Small intestine (tissue), 7 donors: ENCODE results near the gene MAFF. TPM values are rescaled to one million over a fixed set of nuclear protein-coding genes. Genes with fewer than 3 reads are reported as not detected.

ENCODE experiments used
- DNase-seq, 2 donors: peaks; one replicate each; pipeline versions ENCODE4 v3.0.0 to v3.0.0-alpha.2; 2013
- FAIRE-seq: peaks from 2 replicates; lab custom pipeline; 2012; peaks lifted over from hg19 to GRCh38; lab: Jason Lieb, UNC
- H3K27ac ChIP-seq, 3 donors: one replicate each; pipeline ENCODE4 v1.5.1; 2013; ENCODE audit warnings: low read length in 2 of 3, mild to moderate bottlenecking in 2 of 3, control low read depth in 1 of 3, inconsistent platforms in 1 of 3, low read depth in 1 of 3, moderate library complexity in 1 of 3
- H3K27me3 ChIP-seq, 3 donors: one replicate each; pipeline ENCODE4 v1.6.1; 2013; ENCODE audit warnings: low read length in 3 of 3, inconsistent platforms in 1 of 3; ENCODE audit not compliant: control insufficient read depth in 3 of 3, insufficient read depth in 3 of 3
- H3K36me3 ChIP-seq, 3 donors: one replicate each; pipeline ENCODE4 v1.6.1; 2013; ENCODE audit warnings: low read length in 3 of 3, inconsistent platforms in 1 of 3, low read depth in 1 of 3, mild to moderate bottlenecking in 1 of 3, moderate library complexity in 1 of 3; ENCODE audit not compliant: control insufficient read depth in 3 of 3, insufficient read depth in 2 of 3
- H3K4me1 ChIP-seq, 3 donors: one replicate each; pipeline ENCODE4 v1.6.1; 2013; ENCODE audit warnings: low read length in 2 of 3, inconsistent platforms in 1 of 3, low read depth in 1 of 3, mild to moderate bottlenecking in 1 of 3, moderate library complexity in 1 of 3; ENCODE audit not compliant: control insufficient read depth in 3 of 3, insufficient read depth in 2 of 3
- H3K4me3 ChIP-seq, 3 donors: one replicate each; pipeline ENCODE4 v1.5.1; 2013; ENCODE audit warnings: low read length in 3 of 3, control low read depth in 1 of 3, inconsistent platforms in 1 of 3, low read depth in 1 of 3, mild to moderate bottlenecking in 1 of 3, moderate library complexity in 1 of 3
- H3K9me3 ChIP-seq, 2 donors: one replicate each; pipeline ENCODE4 v1.6.1; 2013; ENCODE audit warnings: low read depth in 1 of 2, low read length in 1 of 2; ENCODE audit not compliant: control insufficient read depth in 2 of 2, insufficient read depth in 1 of 2
- WGBS, 3 donors: extraction: QIAGEN DNeasy Blood & Tissue Kit; methylation state at CpG; one replicate each; pipeline ENCODE4 v1.1.7; 2013; 5-methylcytosine and 5-hydroxymethylcytosine counted together
- polyA plus RNA-seq, 4 donors: library from polyadenylated mRNA; stranded (reverse) in 3 of 4; unstranded in 1 of 4; fragments of 200-250 nt in 3 of 4; fragments of 120-200 nt in 1 of 4; gene quantifications; one replicate each; pipeline versions ENCODE4 v1.2.1 to v1.2.3, GENCODE V29; 2013
- donor health status: healthy with polysubstance abuse.
- donor health status: control.
- donor health status: control.
- donor health status: Bipolar disorder and iron deficiency.
- donor health status: healthy.

MAFF gene
- polyA plus RNA-seq, 4 donors = 9.6 to 26.5 (median 16.0) TPM

- FAIRE-seq (peak; percentile 15), DNase-seq (peak; percentile 99 to 100)
- H3K4me1 ChIP-seq = peaks cover 3 to 32% (median 6%) of the 10 kb centered on the region in 3 donors
- H3K27me3 ChIP-seq = no peaks in the 10 kb centered on the region
- peak within 1 kb of the TSS; percentile 77 to 96 (median 85) for H3K27ac ChIP-seq
- peak within 1 kb of the TSS; percentile 53 to 60 (median 56) for H3K4me3 ChIP-seq
- no peaks in the 10 kb centered on the region for H3K36me3 ChIP-seq
- no peaks in the 10 kb centered on the region for H3K9me3 ChIP-seq
- 0 to 1% (median 1%) methylated on average over 37 to 48 of the region's 48 CpGs for WGBS, 3 donors
These were observed 20.2 kb upstream of the MAFF start, which contains the start of gene PLA2G6 for GRCh38 chr22:38181453-38182200. Gene PLA2G6 (minus strand): TSS chr22:38181830. CDS start chr22:38169426, 12,404 bp downstream.

DNA sequence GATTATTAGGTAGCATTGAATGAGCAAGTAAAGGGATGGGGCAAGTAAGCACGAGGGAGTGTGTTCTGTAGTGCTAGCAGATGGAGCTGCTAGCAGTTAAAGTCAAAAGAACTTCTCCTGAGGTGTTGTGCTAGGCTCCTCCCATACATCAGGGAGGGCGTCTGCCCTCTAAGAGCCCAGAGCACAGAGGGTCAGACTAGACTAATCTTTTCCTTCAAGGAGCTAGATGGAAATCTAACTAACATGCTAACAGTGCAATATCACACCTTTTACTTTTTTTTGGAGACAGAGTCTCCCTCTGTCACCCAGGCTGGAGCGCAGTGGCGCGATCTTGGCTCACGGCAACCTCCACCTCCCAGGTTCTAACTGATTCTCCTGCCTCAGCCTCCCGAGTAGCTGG, 17.0 kb upstream of the MAFF start:
- Histone ChIP-seq H3K27ac (no peak overlapping the region), H3K9me3 (no peaks in the 10 kb centered on the region), H3K36me3 (no peaks in the 10 kb centered on the region), H3K27me3 (no peaks in the 10 kb centered on the region), H3K4me1 (peaks cover 3 to 27% (median 3%) of the 10 kb centered on the region in 3 donors), H3K4me3 (no peak overlapping the region)
- 79 to 83% (median 80%) methylated on average over 7 of the region's 7 CpGs for WGBS, 3 donors
- FAIRE-seq = no peak
- DNase-seq = no peak

- Histone ChIP-seq H3K36me3 (no peaks in the 10 kb centered on the region), H3K27me3 (no peaks in the 10 kb centered on the region), H3K4me1 (peaks cover 0 to 16% (median 0%) of the 10 kb centered on the region in 3 donors), H3K4me3 (no peak overlapping the region), H3K27ac (no peak overlapping the region), H3K9me3 (no peaks in the 10 kb centered on the region)
- WGBS, 3 donors = 56 to 83% (median 74%) methylated on average over 5 of the region's 5 CpGs
- FAIRE-seq (no peak), DNase-seq (no peak)
These were observed 15.4 kb upstream of the MAFF start for GRCh38 chr22:38186429-38186828.

GRCh38 chr22:38187413-38188212, 14.2 kb upstream of the MAFF start:
- Histone ChIP-seq H3K4me1 (peaks cover 0 to 24% (median 0%) of the 10 kb centered on the region in 3 donors), H3K27me3 (no peaks in the 10 kb centered on the region), H3K36me3 (no peaks in the 10 kb centered on the region), H3K4me3 (no peak overlapping the region), H3K27ac (peak overlapping the region in 1 of 3 donors; percentile 14), H3K9me3 (no peaks in the 10 kb centered on the region)
- FAIRE-seq (no peak), DNase-seq (peak in 1 of 2 donors; percentile 31)
- WGBS, 3 donors = 60 to 63% (median 61%) methylated on average over 10 of the region's 10 CpGs

- 77 to 86% (median 82%) methylated on average over 3 of the region's 3 CpGs for WGBS, 3 donors
- Histone ChIP-seq H3K4me1 (peaks cover 0 to 38% (median 0%) of the 10 kb centered on the region in 3 donors), H3K36me3 (no peaks in the 10 kb centered on the region), H3K4me3 (no peak overlapping the region), H3K27ac (no peak overlapping the region), H3K9me3 (no peaks in the 10 kb centered on the region), H3K27me3 (no peaks in the 10 kb centered on the region)
- DNase-seq (no peak), FAIRE-seq (no peak)
These were observed 12.7 kb upstream of the MAFF start for GRCh38 chr22:38189104-38189503.

DNA sequence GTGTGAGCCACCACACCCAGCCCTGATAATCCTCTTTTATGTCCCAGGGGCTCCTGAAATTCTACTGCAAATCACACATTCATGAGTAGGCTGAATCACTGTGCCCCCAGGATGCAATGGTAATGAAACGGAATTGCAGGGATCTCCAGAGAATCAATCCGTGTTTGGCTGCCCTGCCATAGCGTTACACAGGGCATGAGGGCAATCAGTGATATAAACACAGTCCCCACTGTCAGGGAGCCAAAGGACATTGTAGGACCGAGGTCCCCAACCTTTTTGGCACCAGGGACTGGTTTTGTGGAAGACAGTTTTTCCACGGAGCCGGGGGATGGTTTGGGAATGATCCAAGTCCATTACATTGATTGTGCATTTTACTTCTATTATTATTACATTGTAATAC, 11.2 kb upstream of the MAFF start:
- Histone ChIP-seq H3K27me3 (no peaks in the 10 kb centered on the region), H3K4me3 (no peak overlapping the region), H3K36me3 (no peaks in the 10 kb centered on the region), H3K9me3 (no peaks in the 10 kb centered on the region), H3K27ac (no peak overlapping the region), H3K4me1 (peaks cover 0 to 40% (median 0%) of the 10 kb centered on the region in 3 donors)
- no peak for FAIRE-seq
- no peak for DNase-seq
- 71 to 73% (median 72%) methylated on average over 6 of the region's 6 CpGs for WGBS, 3 donors

GRCh38 chr22:38191055-38191454, 10.7 kb upstream of the MAFF start:
- Histone ChIP-seq H3K36me3 (no peaks in the 10 kb centered on the region), H3K27ac (no peak overlapping the region), H3K27me3 (no peaks in the 10 kb centered on the region), H3K9me3 (no peaks in the 10 kb centered on the region), H3K4me1 (peaks cover 0 to 40% (median 0%) of the 10 kb centered on the region in 3 donors), H3K4me3 (no peak overlapping the region)
- WGBS, 3 donors = 93 to 98% (median 95%) methylated on average over 14 of the region's 14 CpGs
- FAIRE-seq (no peak), DNase-seq (no peak)

DNA sequence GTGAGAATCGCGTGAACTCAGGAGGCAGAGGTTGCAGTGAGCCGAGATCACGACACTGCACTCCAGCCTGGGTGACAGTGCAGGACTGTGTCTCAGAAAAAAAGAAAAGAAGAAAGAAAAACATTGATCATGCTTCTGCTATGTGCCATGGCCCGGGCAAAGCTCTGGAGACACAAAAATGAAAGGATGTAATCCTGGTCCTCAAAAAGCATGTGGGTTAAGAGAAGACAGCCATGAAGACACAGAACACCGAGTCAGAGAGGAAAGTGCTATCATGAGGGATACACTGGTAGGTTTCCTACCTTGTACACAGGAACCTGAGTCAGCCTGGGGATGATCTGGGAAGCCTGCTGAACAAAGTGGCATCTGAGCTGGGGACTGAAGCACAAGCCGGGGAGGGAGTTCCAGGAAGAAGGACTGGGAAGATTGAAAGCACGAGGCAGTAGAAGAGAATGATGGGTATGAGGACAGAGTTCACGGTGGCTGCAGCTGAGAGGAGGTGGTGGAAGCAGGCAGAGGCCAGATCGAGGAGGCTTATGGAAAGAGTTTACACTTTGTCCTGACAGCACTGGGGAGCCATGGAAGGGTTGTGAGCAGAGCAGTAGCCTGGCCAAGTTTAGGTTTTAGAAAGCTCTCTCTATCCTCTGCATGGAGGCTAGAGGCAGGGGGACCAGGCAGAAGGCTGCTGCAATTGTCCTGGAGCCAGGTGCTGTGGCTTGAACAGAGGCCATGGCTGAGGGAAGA, 9.9 kb upstream of the MAFF start:
- no peaks in the 10 kb centered on the region for H3K9me3 ChIP-seq
- DNase-seq = peak; percentile 73 to 78
- FAIRE-seq = no peak
- no peaks in the 10 kb centered on the region for H3K27me3 ChIP-seq
- peaks cover 0 to 43% (median 0%) of the 10 kb centered on the region in 3 donors for H3K4me1 ChIP-seq
- 53 to 70% (median 62%) methylated on average over 10 of the region's 10 CpGs for WGBS, 3 donors
- H3K4me3 ChIP-seq = no peak overlapping the region
- H3K27ac ChIP-seq = peak overlapping the region in 1 of 3 donors; percentile 84
- no peaks in the 10 kb centered on the region for H3K36me3 ChIP-seq
